DMS114 treated with DMSO at 0.1 percent for 48 hours (cell line): ENCODE results near the gene GDPD5.
"Not testable (repeated sequence)": the region's sequence is repeated elsewhere in the genome, so short reads cannot be mapped to it uniquely, and the experiment has no call there.

Experiments used
- DNase-seq: peaks from one replicate; lab custom pipeline; 2025; ENCODE audit not compliant: unreplicated experiment; lab: John Stamatoyannopoulos, UW

The GDPD5 gene

DNA sequence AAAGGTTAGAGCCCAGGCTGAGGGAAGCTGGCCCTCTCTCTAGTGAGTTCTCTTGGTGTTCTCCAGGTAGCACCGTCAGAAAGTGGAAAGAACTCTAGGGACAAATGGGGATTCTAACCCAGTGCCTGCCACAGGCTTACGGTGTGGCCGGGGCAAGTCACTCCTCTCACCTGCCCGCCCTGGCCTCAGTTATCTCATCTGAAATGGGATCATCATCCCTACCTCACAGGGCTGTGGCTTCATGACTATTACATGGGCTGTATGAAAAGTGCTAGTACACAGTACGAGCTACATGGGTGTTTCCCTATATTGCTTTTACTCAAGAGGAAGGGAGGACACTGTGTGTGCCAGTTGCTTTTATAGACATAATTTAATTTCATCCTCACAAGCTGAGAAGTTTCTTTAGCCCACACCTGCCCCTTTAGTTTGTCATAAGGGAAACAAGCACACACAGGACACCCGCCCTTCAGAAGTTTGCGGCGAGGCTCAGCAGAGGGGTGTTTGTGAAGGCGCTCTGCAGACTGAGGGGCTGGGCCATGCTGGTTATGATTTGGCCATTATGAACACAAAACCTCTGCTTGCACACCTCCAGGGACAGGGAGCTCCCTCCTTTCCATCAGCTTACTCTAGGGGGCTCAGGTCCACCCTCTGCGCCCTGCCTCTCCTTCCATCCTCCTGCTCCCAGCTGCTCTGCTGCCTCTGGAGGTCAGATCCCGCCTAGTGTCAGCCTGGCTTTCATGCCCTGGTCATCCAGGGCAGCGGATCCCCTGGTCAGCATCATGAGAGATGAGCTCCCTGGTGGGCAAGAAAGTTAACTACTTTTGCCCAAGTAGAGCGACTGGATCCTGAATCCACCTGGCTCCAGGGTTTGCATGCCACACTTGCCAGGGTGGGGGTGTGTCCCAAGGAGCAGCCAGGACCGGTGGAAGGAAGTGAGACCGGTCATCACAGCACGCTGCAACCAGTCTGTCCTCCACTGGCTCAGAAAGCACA is 93.9 kb downstream of the GDPD5 start:
- no peak for DNase-seq

DNA sequence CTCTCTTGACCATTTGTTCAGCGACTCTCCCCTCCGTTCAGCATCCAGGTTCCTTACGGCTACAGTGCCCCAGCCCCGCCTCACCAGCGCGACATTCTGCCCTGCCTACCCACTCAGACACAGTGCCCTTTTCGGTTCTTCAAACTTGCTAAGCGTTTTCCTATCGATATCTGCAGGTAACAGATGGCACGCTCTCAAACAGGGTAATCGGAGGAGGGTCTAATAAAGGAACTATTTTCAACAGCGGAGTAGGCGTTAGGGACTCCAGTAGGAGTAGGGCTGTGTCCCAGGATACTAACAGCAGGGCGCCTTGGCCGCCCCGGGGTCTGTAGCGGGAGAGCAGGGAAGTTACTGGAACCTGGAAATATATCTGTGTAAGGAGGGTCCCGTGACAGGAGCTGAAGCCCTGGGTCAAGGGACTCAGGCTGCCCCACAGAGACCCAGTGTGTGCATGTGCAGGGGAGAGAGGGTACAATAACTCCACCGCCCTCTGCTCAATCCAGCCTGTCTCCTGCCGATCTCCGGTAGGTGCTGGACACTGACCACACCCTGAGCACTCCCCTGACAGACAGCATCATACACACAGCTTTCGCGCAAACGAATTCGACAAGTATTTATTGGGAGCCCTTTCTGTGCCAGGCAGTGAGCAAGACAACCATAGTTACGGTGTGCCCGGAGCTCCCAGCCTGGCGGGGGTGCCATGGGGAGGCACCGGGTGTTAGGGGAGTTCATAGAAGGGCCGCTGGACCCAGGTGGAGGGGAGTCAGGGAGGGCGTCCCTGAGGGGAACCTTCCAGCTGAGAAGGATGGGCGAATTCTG is 94.8 kb downstream of the GDPD5 start:
- DNase-seq, result no peak

DNA sequence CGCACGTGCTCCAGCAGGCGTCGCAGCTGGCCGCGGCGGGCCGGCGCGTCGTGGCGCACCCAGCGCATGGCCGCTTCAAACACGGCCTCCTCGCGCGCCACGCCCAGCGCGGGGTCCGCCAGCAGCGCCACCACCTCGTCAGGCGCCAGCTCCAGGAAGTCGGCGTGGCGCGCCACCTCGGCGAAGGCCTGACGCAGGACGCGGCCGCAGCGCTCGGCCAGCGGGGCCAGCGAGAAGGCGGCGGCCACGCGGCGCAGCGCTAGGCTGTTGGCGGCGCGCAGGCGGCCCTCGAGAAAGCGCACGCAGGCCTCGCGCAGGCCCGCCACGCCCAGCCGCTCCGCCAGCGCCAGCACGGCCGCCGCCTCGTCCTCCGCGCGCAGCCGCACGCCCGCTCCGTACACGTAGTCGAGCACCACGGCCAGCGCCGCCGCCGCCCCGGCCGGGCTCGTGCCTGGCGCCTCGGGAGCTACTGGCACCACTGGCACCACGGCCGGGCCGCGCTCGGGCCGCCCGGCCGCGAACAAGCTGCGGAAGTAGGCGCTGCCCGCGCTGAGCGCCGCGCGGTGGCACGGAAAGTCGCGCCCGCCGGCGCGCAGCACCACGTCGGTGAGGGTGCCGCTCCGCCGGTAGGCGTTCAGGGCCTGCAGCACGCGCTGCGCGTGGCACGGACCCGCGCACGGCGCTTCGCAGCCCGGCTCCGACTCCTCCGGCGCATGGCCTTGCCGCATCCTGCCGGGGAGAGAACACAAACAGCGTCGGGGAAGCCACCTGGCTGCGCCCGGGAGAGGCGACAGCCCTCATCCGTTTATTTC is 95.6 kb downstream of the GDPD5 start:
- DNase-seq, result no peak

DNA sequence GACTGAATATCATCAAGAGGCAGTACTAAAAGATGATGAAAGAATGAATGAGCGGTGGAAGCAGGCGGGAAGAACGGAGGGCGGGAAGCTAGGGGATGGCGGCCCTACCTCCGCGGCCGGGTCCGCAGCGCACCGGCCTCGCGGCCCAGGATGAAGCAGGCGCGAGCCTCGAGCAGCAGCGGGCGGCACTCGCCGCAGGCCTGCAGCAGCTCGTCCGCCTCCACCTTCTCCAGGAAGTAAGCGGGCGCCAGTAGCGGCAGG is 96.2 kb downstream of the GDPD5 start:
- DNase-seq, result no peak

DNA sequence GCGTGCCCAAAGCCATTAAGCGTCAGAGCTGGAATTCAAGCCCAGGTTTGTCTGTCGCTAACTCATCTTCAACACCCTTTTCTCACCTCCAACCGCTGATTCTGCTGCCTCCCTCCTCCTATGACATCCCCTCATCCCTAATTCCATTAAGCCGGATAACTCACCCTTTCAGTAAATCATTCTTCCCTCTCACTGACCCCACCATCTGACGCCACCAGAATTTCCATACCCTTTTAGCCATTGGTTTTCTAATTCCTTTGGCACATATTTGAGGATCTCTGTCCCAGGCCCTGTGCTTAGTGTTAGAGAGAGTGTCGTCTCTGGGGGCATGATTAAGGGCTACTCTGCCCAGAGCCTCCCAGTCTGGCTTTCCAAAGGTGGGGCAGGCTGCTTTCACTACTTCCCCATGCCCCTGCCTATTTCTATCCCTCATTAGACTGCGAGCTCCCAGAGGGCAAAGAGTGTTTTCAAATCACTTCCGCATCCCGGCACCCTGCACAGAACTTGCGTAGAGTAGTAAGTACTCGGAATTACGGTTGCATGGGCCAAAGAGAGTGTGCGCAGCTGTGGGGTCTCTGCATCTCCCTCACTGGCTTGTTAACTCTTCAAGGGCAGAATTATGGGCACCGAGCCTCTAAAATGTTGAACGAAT is 96.6 kb downstream of the GDPD5 start:
- no peak for DNase-seq

DNA sequence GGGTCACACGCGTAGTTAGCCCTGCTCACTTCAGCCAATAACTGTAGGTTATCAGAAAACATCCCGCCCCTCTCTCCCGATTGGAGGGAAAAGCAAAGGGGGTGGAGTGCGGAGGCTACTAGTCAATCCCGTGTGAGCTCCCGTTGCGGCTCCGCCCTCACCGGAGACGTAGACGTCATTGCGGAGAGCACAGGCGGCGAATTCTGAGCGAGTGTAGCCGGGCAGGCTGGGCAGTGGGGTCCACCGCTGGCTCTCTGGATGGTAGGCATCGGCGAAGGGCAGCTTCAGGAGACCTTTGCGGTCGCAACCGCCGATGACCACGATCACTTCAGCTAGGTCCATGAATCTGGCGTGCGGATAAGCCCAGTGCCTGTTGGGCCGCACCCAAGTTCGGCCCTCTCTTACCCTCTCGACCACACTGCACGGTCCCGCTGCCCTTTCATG is 97.4 kb downstream of the GDPD5 start:
- no peak for DNase-seq

DNA sequence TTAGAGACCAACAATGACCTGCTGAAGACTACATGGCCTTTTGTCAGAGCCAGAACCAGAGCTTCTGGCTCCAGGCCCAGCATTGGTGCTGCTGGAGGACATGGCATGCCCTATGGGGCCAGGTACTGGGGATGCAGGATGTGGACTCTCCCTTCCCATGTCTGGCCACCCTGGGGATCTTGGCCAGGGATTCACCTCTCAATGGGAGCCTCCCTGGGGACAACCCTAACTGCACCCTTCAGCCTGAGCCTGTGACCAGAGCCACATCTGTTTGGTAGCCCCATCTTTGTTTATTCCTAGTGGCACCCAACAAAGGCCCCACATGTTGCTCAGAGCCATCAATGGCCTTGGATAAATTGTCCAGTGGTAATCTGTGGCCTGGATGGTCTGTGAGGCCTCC is 98.6 kb downstream of the GDPD5 start:
- no peak for DNase-seq

DNA sequence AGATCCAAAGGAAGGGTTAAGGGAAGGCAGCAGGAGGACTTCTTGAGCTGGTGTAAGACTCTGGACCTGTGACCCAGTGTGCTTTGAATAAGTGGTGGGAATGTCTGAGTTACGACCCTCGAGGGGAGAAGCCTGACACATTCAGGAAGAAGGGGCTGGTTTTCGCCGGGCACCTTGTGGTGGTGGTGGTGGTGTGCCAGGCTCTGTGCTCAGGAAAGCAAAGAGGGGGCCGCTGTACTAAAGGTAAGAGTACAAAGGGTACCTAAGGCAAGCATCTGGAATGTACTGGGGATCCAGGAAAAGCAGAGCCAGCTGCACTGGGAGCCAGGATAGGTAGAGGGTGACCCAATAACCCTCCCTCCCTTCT is 99.0 kb downstream of the GDPD5 start:
- no peak for DNase-seq

DNA sequence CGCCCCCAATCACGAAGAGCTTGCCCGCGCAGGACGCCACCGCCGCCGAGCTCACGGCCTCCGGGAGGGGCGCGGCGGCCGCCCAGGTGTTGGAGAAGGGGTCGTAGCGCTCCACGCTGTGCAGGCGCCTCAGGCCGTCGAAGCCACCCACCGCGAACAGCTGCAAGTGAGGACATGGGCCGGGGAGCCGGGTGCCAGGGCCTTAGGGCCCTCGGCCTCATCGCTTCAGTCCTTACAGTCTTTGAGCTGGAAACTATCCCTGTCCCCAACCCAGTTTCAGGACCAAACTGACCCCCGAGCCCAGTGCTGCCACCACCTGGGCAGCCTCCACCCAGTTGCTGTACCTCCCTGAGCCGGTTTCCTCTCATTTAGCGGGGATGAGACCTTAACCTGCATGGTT is 100.3 kb downstream of the GDPD5 start:
- no peak for DNase-seq

DNA sequence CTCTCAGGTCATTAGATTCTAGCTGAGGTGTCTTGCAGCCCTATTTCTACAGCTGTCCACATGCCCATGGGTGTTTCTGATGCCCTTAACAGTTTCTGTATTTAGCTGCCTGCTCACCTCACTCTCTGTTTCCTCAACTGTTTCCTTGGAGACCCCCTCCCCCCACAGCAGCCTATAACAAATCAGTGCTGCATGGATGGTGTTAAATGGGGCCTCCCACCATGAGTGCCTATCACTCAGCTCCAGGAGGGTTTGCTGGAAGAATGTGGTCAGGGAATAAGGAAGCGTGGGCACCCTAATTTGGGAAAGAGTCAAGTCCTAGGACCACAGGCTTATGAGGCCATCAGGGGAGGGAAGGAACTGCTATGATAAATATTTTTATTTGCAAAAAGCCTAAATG is 101.3 kb downstream of the GDPD5 start:
- no peak for DNase-seq

DNA sequence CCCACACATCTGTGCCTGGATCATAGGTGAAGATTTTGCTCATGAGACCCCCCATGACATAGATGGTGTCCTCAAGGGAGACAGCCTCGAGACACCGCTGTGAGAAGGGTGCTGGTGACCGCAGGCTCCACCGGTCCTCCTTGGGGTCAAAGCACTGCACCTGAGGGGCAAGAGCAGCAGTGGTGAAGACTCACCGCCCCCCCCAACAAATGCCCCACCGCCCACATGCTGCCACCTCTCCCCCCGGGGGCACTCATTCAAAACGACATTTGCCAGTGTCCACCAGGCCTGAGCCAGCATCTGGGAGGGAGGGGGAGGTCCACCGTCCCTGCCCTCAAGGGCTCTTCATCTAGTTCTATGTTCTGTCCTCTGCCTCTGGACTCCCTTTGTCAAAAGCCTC is 102.0 kb downstream of the GDPD5 start:
- no peak for DNase-seq

DNA sequence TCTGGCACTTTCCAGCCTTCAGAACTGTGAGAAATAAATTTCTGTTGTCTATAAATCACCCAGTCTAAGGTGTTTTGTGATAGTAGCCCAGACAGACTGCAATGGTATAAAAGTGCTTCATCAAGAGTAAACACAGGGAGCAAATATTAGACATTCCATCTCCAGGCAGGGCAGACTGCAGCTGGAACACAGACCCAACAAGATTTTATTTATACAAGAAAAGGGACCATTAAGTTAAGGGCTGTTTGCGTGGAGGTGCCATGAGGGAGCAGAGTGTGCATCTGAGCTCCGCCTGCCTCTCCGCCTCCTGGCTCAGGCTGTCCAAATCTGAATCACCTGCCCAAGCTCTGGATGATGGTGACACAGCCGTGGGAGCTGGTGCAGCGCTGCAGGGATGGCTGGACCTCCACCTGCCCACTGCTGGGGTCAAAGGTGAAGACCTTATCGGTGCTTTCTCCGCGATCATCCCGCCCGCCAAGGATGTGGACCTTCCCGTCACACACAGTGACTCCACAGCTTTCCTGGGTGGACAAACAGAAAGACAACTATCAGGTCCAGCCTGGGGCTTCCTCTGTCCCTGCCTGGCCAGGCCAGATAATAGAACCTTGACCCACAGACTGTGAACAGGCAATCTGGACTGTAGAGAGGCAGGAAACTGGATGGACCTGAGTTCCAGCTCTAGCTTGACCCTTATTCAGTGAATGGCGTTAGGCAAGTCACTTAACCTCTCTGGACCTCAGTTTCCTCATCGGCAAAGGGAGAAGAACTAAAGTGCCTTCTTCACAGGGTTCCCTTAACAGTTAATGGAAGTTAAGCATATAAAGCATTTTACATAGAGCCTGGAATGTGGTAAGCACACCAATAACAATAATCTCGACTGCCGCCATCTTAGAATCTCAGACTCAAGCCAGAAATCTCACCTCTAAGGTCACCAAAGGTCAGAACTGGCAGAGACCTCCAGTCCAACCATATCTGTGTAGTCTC is 103.2 kb downstream of the GDPD5 start:
- DNase-seq, result no peak

DNA sequence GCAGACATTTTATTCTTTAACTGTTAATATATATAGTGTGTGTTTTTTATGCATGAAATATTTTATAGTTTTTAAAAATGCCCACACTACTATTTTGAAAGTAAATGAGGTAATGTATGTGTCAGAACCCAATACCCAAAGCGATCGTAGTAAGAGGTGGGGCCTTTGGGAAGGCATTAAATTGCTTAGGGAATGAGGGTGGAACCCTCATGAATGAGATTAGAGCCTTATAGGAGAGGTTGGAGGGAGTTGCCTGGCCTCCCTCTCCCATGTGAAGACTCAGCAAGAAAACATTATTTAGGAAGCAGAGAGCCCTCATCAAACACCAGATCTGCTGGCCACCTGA is 103.9 kb downstream of the GDPD5 start:
- DNase-seq, result no peak

DNA sequence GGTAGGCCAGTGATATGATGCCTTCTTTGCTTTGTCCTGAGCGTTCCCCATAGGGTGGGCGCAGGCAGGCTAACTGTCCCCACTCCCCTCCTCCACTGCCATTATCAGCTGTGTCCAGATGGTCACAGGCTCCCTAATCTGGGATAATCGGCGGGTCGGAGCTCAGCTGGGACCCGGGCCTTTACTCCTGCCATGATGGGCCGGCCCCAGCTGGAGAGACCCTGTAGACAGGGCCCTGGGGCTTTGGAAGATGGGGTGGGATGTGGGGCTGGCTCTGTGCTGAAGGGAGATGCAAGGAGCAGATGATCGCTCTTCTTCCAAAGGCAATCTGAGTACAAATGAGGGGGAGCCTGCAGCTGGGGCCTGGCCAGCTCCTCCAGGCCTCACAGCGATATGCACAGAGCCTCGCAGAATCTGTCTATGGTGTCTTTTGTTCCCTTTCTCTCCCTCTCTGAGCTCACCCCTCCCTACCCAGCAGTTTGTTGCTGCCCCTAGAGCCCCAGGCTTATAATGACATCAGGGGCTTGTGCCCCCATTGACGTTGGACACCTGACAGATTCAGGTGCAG is 104.6 kb downstream of the GDPD5 start:
- DNase-seq, result no peak

DNA sequence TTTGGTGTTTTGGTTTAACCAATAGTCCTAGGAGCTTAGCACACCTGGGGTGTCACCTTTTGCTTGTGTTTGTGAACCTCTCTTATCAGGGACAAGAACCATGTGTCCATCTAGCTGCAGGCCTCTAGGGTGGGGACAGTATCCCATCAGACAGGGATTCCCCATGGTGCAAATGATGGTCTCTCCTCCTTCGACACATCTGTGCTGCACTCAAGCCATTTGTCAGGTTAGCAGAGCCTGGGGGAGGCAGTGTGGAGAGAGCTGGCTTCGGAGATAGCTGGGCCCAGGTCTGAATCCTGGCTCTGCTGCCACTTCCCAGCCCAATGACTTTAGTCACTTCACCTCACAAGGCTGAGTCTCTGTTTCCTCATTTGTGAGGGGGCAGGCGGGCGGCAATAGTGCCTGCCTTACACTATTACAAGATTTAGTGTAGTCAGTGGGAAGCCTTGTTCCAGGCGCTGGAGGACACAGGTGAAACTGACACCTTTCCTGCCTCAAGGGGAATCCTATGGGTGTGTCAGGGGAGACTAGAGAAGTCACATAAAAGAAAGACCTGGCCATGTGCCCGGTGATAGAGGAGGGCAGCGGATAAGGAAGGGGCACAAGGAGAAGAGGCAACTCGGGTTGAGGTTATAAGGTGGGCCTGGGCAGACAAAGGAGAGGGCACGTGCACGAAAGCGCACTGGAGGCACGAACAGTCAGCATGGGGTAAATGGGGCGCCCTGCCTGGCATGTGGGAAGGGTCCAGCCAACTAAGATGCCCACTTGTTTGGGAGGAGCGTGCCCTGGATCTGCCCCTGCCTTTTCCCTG is 105.3 kb downstream of the GDPD5 start:
- DNase-seq, result no peak

DNA sequence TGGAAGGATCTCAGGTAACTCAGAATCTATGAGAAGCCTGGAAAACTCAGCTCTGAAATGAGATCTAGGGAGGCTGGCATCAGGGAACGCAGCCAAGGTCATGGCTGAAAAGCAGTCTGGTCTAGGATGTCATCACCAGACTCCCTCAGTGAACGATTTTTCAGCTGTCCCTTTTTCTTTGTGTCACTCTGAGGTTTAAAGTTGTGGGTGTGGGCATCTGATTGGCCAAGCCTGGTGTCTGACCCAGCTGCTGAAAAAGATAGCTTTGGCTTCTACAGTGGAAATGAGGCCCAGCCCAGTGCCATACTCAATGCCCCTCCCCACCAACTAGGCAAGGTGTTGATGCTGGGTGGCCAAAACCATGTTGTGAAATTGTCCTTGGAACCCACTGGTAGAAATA is 111.9 kb downstream of the GDPD5 start:
- DNase-seq, result no peak

DNA sequence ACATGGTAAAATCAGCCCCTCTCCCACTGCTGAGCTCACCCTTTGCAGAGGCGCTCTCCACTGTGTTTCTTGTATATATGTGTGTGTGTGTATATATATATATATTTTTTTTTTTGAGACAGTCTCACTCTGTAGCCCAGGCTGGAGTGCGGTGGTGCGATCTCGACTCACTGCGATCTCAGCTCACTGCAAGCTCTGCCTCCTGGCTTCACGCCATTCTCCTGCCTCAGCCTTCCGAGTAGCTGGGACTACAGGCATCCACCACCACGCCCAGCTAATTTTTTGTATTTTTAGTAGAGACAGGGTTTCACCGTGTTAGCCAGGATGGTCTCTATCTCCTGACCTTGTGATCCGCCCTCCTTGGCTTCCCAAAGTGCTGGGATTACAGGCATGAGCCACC is 112.6 kb downstream of the GDPD5 start:
- not testable (repeated sequence) for DNase-seq

DNA sequence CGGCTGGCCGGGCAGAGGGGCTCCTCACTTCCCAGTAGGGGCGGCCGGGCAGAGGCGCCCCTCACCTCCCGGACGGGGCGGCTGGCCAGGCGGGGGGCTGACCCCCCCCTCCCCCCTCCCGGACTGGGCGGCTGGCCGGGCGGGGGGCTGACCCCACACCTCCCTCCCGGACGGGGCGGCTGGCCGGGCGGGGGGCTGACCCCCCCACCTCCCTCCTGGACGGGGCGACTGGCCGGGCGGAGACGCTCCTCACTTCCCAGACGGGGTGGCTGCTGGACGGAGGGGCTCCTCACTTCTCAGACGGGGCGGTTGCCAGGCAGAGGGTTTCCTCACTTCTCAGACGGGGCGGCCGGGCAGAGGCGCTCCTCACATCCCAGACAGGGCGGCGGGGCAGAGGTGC is 115.8 kb downstream of the GDPD5 start:
- DNase-seq, result not testable (repeated sequence)

DNA sequence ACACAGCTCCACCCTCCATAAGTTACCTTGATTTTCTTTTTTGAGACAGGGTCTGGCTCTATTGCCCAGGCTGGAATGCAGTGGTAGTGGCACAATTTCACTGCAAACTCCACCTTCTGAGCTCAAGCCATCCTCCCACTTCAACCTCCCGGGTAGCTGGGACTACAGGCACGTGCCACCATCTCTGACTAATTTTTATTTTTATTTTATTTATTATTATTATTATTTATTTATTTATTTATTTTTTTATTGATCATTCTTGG is 116.9 kb downstream of the GDPD5 start:
- DNase-seq, result no peak
